Measurements from ENCODE around the gene TBC1D9B.

DNA sequence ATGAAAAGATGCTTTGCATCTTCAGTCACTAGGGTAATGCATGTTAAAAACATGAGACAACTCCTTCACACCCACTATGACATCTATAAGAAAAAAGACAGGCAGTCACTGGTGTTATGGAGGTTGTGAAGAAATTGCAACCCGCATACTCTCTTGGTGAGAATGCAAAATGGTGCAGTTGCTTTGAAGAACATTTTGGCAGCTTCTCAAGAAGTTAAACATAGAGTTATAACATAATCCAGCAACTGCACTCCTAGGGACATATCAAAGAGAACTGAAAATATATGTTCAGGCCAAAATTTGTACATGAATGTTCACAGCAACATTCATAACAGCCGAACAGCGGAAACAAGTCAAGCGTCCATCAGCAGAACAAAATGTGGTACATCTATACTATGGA lies 46.3 kb upstream of the TBC1D9B start:
- TF ChIP-seq CREB1 (IDR thresholded peaks at IDR 0.05; ENCODE audit: low read depth) (no peak), TCF12 (IDR thresholded peaks at IDR 0.05; ENCODE audit: low read depth) (no peak), MAX (IDR thresholded peaks at IDR 0.05) (no peak), ZBTB7A (IDR thresholded peaks at IDR 0.05; ENCODE audit: low read depth) (no peak), EGR1 (IDR thresholded peaks at IDR 0.05) (no peak), EP300 (IDR thresholded peaks at IDR 0.05; ENCODE audit: borderline replicate concordance) (no peak), FOXM1 (IDR thresholded peaks at IDR 0.05; ENCODE audit: borderline replicate concordance, low read depth) (no peak), TAF1 (IDR thresholded peaks at IDR 0.05; ENCODE audit: low read depth) (no peak), RAD21 (IDR thresholded peaks at IDR 0.05; ENCODE audit: low read depth) (no peak), NFIC (IDR thresholded peaks at IDR 0.05) (no peak)
- TF ChIP-seq, protein P1, sequence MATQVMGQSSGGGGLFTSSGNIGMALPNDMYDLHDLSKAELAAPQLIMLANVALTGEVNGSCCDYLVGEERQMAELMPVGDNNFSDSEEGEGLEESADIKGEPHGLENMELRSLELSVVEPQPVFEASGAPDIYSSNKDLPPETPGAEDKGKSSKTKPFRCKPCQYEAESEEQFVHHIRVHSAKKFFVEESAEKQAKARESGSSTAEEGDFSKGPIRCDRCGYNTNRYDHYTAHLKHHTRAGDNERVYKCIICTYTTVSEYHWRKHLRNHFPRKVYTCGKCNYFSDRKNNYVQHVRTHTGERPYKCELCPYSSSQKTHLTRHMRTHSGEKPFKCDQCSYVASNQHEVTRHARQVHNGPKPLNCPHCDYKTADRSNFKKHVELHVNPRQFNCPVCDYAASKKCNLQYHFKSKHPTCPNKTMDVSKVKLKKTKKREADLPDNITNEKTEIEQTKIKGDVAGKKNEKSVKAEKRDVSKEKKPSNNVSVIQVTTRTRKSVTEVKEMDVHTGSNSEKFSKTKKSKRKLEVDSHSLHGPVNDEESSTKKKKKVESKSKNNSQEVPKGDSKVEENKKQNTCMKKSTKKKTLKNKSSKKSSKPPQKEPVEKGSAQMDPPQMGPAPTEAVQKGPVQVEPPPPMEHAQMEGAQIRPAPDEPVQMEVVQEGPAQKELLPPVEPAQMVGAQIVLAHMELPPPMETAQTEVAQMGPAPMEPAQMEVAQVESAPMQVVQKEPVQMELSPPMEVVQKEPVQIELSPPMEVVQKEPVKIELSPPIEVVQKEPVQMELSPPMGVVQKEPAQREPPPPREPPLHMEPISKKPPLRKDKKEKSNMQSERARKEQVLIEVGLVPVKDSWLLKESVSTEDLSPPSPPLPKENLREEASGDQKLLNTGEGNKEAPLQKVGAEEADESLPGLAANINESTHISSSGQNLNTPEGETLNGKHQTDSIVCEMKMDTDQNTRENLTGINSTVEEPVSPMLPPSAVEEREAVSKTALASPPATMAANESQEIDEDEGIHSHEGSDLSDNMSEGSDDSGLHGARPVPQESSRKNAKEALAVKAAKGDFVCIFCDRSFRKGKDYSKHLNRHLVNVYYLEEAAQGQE (IDR thresholded peaks at IDR 0.05; ENCODE audit: low read depth), result no peak
